Fibroblast of lung (primary cell): ENCODE results near the gene ANKRD40.

Experiments
- EZH2 ChIP-seq: IDR thresholded peaks from 2 replicates; pipeline ENCODE4 v1.5.1; 2012; ENCODE audit warnings: low read length, control low read depth, mild to moderate bottlenecking; ENCODE audit errors: missing control alignments
- TF ChIP-seq, protein P1 (sequence below), 2 donors: IDR thresholded peaks in 1 of 2; conservative IDR thresholded peaks in 1 of 2; 1 replicate in 1 of 2; 2 replicates in 1 of 2; pipeline ENCODE4 v1.5.1; 2011 to 2012; ENCODE audit warnings: low read length in 2 of 2, control low read depth in 1 of 2, inconsistent platforms in 1 of 2, low read depth in 1 of 2, mild to moderate bottlenecking in 1 of 2

DNA sequence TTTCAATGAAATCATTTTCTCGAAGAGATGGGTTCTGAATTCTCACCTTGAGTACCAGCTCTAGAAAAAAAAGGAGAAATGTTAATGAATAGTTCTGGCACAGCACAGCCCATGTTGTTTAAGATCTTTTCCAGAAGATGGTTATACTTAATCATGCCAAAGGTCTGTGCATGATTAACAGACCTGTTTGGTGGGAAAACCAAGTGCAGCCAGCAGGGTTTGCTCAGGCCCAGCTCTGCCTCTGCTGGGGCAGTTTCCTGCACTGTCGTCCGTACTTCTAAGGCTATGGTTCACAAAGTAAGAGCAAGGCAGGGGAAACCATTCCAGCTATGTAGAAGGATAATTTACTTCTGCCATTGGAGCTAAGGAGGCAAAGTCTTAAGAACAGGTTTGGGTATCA, 10.7 kb downstream of the ANKRD40 start:
- TF ChIP-seq, protein P1, sequence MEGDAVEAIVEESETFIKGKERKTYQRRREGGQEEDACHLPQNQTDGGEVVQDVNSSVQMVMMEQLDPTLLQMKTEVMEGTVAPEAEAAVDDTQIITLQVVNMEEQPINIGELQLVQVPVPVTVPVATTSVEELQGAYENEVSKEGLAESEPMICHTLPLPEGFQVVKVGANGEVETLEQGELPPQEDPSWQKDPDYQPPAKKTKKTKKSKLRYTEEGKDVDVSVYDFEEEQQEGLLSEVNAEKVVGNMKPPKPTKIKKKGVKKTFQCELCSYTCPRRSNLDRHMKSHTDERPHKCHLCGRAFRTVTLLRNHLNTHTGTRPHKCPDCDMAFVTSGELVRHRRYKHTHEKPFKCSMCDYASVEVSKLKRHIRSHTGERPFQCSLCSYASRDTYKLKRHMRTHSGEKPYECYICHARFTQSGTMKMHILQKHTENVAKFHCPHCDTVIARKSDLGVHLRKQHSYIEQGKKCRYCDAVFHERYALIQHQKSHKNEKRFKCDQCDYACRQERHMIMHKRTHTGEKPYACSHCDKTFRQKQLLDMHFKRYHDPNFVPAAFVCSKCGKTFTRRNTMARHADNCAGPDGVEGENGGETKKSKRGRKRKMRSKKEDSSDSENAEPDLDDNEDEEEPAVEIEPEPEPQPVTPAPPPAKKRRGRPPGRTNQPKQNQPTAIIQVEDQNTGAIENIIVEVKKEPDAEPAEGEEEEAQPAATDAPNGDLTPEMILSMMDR (conservative IDR thresholded peaks at IDR 0.05 in 1 of 2, IDR thresholded peaks at IDR 0.05 in 1 of 2; ENCODE audit: low read depth in 1 of 2, low read length in 2 of 2): no peak
- TF ChIP-seq EZH2: no peak
